GM10248 (cell line): ENCODE measurements around the gene GPR158.
A peak's percentile ranks its signal among the peaks of the same experiment; 100 is the strongest.

Experiments
- CTCF ChIA-PET: fragments of 300-600 bp; sonication (Branson Sonifier 250); formaldehyde crosslinking; extraction: SDS; loops from one replicate; lab custom pipeline; 2021; ENCODE audit warnings: antibody characterized with exemption; lab: Yijun Ruan, JAX
- POLR2A ChIA-PET: fragments of 350-650 bp; sonication (Branson Sonifier 250); formaldehyde crosslinking; extraction: SDS; loops from one replicate; lab custom pipeline; 2020; ENCODE audit warnings: antibody characterized with exemption; lab: Yijun Ruan, JAX
- DNase-seq: peaks from one replicate; pipeline ENCODE4 v3.0.0; 2012; ENCODE audit errors: extremely low spot score
- CTCF ChIP-seq: IDR thresholded peaks from 2 replicates; pipeline ENCODE4 v1.5.1; 2012; ENCODE audit warnings: mild to moderate bottlenecking, low read depth; ENCODE audit errors: extremely low read depth, missing control alignments, control extremely low read depth

The GPR158 gene

GRCh38 chr10:25226775-25227682 is 52.2 kb downstream of the GPR158 start:
- POLR2A ChIA-PET = no interaction called here

DNA sequence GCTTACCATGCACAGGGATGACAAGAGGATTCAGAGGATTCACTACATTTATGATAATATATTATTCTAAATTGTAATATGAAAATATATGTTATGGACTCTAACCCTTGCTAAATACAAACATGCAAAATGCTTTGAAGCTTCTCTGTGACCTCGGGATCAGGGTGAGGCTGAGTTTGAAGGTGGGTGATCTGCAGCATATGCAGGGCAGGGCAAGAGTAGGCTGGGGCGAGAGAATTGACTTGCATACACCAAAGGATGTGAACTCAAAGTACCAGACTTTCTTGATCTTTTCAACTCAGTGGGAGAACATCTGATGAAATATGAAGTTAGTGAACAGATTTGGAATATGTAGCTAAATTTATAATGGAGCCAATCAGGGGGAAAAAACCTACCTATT is 57.0 kb downstream of the GPR158 start:
- ChIA-PET POLR2A (no interaction called here), CTCF (interaction anchor here (1.1 to 2.6 kb wide), 4 partner anchors 9 to 119 kb away, joined by 3 to 18 read pairs (median 4); no protein-coding TSS in a partner anchor)
- TF ChIP-seq CTCF = no peak

More at GRCh38 chr10:25226775-25227682, 52.2 kb downstream of the GPR158 start:
- peak; percentile 43 for TF ChIP-seq CTCF
- DNase-seq = peak; percentile 8
- CTCF ChIA-PET = interaction anchor here (0.8 to 2.8 kb wide), 6 partner anchors 9 to 609 kb away, joined by 3 to 22 read pairs (median 6); no protein-coding TSS in a partner anchor

DNA sequence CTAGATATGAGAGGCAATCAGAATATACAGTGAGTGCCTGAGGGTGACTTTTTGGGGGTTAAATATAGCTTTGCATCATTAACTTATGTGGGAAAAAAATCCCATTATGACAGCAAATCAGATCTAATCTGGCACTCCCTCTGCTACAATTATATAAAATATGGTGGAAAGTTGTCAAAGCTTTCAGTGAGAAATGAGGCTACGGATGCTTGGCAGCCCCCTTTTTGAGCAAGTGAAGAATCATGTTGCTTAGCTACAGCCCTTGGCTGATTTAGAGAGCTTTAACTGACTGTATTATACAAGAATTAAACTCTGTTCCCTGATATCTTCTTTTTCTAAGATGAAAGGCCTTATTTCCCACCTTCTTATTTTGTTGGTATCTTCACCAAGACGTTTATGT is 57.4 kb downstream of the GPR158 start:
- no peak for TF ChIP-seq CTCF
- CTCF ChIA-PET = interaction anchor here (0.9 to 2.6 kb wide), 5 partner anchors 8 to 119 kb away, joined by 3 to 18 read pairs (median 3); no protein-coding TSS in a partner anchor
- no peak for DNase-seq
- POLR2A ChIA-PET = no interaction called here

More for the DNA sequence above, 57.0 kb downstream of the GPR158 start:
- DNase-seq = no peak

DNA sequence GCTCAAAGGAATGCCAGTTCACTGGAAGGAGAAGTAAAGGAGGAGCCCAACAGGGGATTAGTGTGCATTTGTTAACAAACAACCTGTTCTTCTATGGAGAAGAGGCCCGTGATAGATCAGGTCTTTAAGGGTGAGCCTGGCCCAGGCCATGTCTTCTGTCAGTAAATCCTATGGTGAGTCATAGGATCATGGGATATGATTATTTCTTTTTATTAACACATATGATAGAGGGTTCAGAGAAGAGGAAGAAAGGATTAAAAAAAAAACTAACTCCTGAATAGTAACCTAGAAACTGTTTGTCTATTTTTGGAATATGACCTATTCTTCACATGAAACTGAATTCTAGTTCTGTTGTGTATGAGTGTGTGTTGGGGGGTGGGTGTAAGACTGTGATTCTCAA is 70.4 kb downstream of the GPR158 start:
- POLR2A ChIA-PET = no interaction called here
- no peak for TF ChIP-seq CTCF
- no peak for DNase-seq
- CTCF ChIA-PET = no interaction called here

GRCh38 chr10:25257646-25258045 is 82.8 kb downstream of the GPR158 start:
- ChIA-PET POLR2A (no interaction called here), CTCF (no interaction called here)
- TF ChIP-seq CTCF = no peak
- DNase-seq = no peak

DNA sequence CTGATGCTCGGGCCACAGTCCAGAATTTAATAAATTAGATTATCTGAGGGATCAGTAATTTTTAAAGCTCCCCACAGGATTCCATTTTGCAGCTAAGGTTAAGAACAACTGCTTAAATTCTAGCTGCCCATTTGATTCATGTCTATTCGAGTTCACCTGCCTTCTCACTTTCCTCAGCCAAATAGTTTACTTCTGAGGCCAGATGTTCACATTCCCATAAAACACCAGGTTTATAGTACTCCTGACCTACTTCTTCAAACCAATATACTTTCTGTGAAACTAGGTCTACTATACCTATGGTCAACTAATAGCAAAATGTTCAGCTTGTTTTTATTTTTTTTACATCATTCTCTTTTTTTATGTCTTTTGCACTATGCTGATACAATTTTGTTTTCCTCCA is 86.3 kb downstream of the GPR158 start:
- no peak for TF ChIP-seq CTCF
- DNase-seq = no peak
- POLR2A ChIA-PET = no interaction called here
- CTCF ChIA-PET = interaction anchor here (0.9 to 1.0 kb wide), 2 partner anchors 9 to 19 kb away, joined by 3 to 4 read pairs; no protein-coding TSS in a partner anchor
